Fibroblast of skin of scalp (primary cell): ENCODE measurements around the gene PRTG.
A peak's percentile ranks its signal among the peaks of the same experiment; 100 is the strongest.
"Not testable (repeated sequence)": the region's sequence is repeated elsewhere in the genome, so short reads cannot be mapped to it uniquely, and the experiment has no call there.

Experiments used
- DNase-seq: peaks from one replicate; pipeline ENCODE4 v3.0.0-alpha.2; 2013

Gene PRTG

DNA sequence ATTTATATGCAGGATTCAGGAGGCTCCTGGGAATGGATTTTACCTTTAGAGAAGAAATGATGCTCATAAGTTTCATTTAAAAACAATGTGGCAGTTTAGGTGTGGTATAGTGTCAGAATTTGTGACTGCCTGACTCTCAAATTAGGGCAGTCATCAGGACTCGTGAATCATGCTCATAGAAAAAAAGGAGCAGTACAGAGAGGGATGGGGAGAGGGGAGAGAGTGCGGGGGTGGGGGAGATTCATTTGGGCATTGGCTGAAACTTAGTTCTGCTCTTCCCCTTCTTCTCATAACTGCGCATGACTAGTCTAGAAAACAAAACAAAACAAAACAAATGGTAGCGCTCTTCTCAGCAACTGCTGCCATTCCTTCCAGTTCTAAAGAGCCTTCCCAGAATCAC is 44.3 kb downstream of the PRTG start:
- no peak for DNase-seq

DNA sequence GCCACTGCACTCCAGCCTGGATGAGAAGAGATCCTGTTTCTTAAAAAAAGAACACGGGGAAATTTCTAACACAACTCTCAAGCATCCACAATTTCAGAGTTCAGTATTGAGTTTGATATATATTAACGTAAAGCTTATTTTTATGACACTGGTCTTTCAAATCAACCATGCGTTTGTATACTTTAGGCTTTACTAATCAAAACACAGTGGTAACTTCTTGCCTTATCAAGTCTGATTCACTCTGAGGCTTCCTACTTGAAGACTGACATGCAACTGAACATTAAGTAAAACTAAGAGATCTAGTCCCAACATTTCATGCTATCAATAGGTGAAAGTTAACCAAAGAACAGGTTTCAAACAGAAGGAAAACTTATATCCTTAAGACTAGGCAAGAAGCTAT is 46.7 kb downstream of the PRTG start:
- no peak for DNase-seq

DNA sequence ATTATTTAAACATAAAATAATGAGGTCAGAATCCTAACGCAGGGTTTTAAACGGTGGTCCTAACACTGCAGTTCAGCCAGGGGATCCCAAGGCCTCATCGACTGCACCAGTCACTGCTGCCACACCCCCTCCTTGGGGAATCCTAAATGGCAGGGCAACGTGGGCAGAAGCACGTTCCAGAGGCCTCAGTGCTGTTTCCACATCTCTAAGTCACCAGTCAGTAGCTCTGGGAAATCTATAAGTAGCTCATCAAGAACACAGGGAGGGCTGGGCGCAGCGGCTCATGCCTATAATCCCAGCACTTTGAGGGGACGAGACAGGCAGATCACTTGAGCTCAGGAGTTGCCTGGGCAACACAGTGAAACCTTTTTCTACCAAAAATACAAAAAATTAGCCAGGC is 47.5 kb downstream of the PRTG start:
- DNase-seq: peak; percentile 34

DNA sequence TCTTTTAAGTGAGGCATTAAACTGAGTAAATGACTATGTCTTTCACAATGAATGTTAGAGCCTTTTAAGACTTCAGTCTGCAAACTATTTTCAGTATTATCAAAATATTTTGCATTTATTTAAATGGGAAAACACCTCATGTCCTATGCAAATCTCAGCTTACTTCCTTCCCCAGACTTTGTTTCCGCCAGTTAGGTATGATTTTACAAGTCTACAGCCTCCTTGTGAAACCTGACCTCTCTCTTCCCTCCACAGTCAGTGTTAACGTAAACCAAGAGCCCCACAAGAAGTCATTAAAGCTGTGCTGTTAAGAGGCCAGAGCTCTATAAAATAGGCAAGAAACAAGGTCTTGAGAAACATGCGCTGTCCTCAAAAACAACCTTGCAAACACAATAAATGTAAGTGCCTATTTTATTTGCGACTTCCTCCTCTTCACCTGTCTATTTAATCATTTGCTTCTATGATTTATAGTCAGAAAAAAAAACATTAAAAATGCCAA is 48.3 kb downstream of the PRTG start:
- DNase-seq: no peak

DNA sequence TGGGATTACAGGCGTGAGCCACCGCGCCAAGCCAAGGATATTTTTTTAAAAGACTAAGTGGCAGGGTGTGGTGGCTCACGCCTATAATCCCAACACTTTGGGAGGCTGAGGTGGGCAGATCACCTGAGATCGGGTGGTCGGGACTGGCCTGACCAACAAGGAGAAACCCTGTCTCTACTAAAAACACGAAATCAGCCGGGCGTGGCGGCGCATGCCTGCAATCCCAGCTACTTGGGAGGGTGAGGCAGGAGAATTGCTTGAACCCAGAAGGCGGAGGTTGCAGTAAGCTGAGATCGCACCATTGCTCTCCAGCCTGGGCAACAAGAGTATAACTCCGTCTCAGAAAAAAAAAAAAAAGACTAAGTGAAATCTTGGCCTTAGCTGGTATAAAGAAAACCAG is 49.8 kb downstream of the PRTG start:
- DNase-seq: not testable (repeated sequence)

DNA sequence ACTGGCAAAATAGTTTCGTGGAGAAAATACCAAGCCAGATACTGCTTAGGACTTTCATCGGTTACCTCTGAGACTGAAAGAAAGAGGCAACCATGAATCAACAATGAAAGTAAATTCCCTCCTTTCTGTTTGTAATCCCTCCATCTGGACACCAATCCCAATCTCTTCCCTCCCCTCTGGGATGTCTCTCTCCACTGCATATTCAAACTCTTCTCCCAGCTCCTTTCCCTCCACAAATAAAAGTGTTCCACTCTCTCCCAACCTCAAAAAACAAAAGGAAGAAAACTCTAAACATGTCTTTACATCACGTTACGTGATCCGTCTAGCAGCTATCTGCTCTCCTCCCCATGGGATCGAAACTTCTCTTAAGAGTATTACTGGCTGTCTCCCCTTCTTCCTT is 55.2 kb downstream of the PRTG start:
- DNase-seq: no peak

DNA sequence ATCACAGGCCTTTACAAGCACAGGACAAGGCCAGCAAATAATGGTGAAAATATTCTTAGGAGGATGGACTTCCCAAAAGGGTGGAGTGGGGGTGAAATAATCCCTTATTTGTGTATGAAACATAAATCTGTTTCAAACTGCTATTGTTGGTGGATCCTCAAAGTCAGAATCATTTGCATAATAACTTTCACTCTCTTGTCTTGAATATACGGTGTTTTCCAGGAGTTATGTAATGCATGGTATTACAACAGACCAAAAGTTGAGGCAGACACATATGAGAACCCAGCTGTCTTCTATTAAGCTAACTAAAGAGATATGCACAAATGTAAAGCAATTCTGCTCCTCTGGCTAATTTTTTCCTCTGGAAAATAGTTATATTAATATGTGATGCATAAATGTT is 57.7 kb downstream of the PRTG start:
- no peak for DNase-seq

DNA sequence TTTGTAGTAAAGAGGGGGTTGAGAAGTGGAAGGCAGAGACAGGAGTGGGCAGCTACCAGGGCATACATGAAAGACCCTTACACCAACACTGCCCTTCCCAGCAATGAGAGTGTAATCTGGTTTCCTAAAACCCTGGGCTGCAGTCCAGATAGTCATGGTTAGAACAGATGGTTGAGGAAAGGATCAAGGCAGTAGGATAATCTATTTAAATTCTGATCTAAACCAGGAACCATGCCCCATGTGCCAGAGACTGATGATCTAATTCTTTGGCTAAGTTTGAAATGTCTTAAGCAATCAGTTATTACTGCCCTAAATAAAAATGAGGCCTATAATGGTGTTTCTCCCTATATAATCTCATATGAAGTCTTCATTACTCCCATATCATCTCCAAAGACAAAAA is 59.6 kb downstream of the PRTG start:
- DNase-seq: no peak

DNA sequence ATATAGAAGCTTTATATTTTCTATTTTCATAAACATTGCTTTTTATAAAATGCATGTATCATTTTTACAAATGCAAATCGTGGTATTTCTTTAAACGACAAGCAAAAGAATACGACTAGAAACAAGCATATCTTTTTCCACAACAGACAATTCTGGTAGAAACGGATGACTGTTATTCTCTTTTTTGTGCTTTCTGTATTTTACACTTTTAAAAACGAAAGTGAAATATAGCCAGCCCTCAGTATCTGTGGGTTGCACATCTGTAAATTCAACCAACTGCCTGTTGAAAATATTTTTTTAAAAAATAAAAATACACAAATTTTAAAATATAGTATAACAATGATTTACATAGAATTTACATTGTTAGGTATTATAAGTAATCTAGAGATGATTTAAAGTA is 61.3 kb downstream of the PRTG start:
- DNase-seq: no peak

DNA sequence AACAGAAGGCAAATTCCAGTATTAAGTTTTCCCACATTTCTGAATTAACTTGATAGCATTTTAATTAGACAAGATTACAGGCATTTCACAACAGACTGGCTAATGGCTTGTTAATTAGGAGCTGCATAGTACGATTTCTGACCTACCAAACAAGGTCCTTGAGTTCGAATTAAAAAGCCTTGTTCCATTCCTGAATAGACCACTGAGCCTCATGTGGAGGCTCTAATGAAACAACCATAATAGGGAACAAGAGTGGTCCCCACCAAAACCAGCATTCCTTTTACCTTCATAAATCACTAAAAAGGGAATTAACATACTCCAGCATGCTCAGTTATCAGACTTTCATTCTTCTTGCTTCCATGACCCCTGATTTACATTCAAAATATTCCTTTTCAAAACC is 66.4 kb downstream of the PRTG start:
- no peak for DNase-seq

DNA sequence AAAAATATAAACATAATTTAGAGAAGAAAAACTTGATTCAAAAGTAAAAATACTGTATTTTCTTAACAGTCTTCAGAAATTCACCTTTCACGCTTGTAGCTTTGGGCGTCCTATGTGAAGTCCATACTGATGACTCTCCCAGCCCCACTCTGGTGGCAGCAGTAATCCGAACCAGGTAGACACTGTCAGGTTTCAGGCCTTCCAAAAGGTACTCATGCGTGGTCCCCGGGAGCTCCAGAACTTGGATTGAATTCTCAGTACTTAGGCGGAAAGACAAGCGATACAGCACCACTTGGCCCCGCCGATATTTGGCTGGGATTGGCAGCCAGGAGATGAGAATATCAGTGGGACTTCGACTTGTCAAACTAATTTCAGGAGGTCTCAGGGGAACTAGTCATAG is 69.7 kb downstream of the PRTG start:
- DNase-seq: no peak

DNA sequence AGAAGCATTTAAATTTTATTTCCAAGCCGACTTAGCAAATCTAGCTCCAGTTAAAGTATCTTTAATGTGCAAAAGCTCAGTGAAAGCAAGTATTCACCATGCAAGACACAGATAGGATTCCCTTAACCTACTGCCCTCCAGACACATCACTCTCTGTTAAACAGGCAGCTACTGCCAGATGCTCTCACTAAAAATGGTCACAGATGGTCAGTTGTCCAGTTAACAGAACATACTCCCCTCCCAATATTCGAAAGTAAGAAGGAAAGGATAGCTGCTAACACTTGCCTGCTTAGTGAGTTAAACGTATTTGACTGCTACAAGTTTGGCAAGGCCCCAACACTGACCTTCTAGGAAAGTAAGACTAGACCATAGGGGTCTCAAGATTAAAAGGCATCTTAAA is 73.7 kb downstream of the PRTG start:
- DNase-seq: no peak

DNA sequence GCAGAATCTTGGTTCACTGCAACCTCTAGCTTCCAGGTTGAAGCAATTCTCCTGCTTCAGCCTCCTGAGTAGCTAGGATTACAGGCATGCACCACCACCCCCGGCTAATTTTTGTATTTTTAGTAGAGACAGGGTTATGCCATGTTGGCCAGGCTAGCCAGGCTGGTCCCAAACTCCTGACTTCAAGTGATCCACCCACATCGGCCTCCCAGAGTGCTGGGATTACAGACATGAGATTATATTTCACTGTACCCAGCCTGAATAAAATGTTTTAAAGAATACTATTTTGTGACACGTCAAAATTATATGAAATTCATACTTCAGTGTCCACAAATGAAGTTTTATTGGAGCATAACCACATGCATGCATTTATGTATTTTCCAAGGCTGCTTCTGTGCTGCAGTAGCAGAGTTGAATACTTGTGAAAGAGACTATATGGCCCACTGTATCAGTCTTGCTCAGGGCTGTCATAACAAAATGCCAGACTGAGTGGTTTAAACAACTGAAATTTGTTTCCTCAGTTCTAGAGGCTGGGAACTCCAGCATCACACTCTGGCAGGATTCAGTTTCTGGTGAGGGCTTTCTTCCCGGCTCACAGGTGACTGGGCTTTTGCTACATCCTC is 77.2 kb downstream of the PRTG start:
- DNase-seq: no peak

DNA sequence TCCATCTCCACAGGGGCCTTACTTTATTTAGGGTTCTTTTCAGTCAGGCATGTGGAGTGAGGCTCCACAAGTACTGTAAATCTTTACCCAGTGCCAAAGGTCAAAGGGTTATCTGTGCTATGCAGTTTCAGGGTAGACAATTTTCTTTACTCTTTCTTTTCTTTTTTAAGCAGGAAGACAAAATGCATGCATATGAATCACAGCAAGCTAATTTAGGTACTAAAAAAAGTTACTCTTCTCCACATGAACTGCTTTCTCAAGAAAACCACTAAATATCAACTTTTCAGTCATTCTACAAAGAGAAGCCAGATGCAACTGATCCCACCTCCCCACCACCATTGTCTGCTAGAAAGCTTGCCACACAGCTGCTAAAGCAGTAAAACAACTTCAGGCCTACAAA is 81.5 kb downstream of the PRTG start:
- peak; percentile 7 for DNase-seq

DNA sequence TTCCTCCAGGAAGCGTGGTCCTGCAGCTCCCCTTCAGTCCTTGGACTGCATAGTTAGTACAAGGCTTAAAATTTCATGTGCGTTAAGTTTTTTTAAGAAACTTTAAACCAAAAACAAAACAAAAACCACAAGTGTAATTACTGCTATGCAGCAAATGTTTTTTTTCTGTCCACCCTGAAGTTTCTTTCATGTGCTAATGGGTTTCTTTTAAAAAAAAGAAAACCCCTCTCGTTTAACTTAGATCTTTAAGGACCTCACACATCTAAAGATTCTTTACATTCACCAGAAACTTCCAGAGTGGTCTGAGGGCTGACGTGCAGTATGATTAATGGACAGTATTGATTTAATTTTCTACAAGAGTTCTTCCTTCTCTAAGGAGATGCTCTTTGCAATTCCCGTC is 82.8 kb downstream of the PRTG start:
- DNase-seq: no peak

DNA sequence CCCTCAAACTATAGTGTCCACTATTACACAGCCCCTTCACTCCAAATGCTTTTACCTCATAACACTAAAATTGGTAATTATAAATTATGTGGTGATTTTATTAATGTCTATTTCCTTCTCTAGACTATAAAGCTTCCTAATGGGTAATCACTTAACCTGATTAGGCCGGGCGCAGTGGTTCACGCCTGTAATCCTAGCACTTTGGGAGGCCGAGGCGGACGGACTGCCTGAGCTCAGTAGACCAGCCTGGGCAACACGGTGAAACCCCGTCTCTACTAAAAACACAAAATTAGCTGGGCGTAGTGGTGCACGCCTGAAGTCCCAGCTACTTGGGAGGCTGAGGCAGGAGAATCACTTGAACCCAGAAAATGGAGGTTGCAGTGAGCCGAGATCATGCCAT is 83.5 kb downstream of the PRTG start:
- DNase-seq: no peak

DNA sequence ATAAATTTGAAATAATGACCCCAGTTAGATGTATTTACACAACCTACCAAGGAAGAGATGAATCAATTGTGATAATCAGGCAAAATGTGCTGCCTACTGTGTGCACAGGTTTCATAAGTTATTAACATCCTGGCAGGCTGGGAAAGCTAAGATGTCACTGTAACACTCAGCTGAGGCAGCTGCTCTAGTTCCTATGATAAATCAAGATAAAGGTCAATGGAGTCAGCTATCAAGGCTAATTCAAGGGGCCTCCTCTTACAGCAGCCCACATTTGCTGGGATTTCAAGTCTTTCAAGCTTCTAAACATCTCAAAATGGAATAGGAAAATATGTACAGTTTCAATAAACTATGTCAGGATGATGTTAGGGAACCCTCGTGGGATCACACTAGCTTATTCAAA is 84.1 kb downstream of the PRTG start:
- DNase-seq: no peak

DNA sequence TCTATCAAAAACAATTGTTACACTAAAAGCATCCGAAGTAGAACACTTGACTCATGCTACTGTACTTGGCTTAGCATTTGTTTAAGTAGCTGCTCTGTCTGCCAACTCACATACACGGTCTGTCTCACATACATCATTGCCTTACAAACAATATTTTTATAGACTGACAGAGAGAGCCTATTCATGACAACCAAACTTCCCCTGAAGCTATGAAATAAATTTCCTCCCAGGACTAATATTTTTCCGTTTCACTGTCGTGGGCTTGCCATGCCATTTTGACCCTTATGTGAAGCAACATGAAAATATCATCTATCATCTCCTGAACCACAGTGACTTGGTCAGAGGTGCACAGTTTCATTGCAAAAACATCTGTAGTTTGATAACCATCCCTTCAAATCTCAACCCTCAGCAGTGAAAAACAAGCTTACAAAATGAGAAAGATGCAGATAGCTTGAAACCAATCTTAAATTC is 88.4 kb downstream of the PRTG start:
- DNase-seq: no peak

DNA sequence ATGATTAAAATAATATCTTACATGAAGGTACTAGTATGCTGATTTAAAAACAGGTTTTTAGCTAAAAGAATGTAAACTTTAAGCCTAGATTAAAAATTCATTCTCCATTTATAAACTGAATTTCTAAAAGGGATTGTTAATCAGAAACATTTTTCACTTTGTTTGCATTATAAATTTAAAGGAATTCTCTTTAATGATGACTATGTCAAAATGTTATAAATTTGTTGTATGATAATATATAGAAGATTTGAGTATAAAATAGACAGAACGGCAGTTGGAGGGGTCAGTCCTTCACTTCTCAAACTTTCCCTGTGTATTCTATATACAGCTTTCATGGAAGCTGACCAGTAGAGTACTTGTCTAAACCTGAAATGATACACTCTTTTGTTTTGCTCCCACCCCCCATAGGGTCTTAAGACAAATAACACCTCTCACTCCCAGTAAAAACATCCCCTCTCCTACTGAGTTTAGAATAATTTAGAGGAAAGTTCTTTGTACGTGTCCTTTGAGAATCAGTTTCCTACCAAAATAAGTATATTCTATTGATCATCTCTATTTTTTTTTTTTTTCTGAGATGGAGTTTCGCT is 90.0 kb downstream of the PRTG start:
- DNase-seq: no peak

DNA sequence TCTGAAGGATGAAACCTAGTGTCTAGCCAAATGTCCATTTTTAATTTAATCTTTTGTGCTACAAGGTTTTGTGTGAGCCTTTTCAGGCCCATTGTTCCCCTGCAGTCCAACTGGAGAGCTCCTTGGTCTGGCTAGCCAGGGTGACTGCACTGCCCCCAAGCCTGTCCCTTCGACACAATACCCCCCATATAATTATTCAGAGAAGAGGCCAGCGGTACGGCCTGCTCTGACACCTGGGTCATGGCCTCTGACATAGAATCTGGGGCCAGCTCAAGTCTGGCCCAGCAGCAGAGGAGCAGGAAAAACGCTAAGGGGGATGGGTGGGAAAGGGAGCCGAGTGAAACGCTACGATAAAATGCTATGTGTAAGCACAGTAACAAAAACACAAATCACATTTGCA is 90.6 kb downstream of the PRTG start:
- DNase-seq: no peak

DNA sequence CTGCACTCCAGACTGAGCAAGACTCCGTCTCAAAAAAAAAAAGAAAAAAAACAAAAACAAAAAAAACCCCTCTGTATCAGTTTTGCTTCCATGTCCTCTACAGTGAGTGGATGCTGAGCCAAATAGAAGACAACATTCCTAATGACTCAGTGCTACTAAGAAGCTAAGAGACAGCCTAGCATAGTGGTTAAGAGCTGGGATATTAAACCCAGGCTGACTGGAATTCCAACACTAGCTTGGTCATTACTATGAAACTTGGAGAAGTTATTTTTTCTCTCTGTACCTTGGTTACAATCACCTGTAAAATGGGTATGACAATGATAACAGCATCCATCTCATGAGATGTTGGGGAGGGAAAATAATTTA is 93.9 kb downstream of the PRTG start:
- DNase-seq: peak; percentile 71

DNA sequence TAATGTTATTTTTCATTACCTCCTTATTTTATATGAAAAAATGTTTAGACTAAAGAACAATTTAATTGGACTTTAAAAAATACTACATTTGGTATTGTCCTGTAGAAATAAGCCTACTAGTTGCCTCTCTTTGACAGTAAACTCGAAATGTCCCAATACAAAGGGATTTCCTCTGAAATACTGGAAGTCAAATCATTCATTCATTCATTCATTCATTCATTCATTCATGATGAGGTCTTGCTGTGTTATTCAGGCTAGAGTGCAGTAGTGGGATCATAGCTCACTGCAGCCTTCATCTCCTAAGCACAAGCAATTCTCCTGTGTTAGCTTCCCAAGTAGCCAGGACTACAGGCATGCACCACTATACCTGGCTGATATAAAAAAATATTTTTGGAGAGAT is 104.2 kb downstream of the PRTG start:
- no peak for DNase-seq

DNA sequence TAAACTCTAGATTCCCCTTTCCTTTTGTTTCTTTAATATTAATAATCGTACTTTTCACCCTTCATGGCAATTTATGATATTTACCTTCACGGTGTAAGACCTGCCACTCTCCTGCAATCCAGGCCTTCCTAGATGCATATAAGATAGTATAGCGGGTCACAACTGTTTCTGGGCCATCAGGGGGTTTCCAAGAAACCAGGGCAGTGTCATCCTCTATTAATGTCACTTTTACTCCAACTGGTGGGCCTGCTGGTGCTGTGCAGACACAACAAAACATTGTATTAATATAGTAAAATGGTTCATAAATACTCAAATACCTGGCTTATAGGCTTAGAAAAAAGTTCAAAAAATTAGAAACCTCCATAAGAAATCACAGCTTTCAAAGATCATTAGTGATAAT is 105.9 kb downstream of the PRTG start:
- DNase-seq: no peak

DNA sequence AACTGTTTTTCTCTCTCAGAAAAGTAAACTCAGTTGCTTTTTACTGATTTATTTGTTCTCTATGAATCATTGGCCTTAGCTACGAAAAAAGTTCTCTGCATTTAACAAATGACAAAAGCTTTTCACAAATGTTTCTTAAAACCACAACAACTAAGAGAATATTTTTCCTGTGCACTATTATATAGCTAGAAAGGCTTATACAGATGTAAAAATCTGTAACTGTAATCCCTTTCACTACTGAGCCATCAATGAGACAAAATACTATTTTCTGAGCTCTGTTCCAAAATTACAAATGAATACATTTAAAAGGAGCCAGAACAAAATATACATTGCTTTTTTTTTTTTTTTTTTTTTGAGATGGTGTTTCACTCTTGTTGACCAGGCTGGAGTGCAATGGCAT is 109.2 kb downstream of the PRTG start:
- no peak for DNase-seq

DNA sequence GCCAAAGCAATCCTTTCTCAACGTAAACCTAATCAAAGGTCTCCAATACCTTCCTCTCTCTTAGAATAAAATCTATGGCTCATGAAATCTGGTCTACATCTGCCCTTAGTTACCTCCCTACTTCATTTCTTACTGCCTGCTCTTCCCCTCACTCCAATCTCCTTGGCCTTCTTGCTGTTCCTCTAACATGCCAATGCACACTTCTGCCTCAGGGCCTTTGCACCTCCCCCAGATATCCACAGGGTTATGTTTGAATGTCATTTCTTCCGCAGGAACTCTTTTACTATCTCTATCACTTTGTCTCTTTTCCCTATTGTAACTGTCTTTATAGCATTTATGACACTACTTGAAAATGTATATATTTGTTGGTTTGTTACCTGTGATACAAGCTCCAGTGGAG is 110.5 kb downstream of the PRTG start:
- DNase-seq: no peak
